NCI-H1694 (cell line): Measurements from ENCODE around the gene LRRC75A.

Experiments used
- DNase-seq: peaks from one replicate; lab custom pipeline; 2025; lab: John Stamatoyannopoulos, UW

LRRC75A gene

DNA sequence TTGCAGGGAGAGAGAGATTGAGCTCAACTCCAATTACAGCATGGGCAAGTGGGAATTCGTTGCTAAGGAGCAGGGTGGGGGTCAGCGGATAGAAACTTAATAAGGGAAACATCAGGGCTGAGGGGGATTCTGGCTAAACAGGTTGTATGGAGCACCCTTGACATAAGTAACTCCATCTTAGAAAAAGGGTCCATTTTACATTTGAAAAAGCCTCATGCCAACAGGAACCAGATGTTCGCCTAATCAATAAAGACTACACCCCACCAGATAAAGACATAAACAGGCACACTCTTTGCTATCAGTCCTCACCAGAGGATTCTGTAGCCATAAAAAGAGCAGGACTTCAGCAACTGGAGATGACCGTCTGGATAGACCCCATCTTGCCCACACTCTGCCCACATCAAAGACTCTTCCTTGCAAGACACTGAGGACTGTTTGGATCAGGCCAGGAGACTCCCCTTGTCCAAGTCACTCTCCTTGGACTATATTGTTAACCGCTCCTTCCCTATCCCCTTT lies 1.6 kb upstream of the LRRC75A start:
- DNase-seq, result no peak

DNA sequence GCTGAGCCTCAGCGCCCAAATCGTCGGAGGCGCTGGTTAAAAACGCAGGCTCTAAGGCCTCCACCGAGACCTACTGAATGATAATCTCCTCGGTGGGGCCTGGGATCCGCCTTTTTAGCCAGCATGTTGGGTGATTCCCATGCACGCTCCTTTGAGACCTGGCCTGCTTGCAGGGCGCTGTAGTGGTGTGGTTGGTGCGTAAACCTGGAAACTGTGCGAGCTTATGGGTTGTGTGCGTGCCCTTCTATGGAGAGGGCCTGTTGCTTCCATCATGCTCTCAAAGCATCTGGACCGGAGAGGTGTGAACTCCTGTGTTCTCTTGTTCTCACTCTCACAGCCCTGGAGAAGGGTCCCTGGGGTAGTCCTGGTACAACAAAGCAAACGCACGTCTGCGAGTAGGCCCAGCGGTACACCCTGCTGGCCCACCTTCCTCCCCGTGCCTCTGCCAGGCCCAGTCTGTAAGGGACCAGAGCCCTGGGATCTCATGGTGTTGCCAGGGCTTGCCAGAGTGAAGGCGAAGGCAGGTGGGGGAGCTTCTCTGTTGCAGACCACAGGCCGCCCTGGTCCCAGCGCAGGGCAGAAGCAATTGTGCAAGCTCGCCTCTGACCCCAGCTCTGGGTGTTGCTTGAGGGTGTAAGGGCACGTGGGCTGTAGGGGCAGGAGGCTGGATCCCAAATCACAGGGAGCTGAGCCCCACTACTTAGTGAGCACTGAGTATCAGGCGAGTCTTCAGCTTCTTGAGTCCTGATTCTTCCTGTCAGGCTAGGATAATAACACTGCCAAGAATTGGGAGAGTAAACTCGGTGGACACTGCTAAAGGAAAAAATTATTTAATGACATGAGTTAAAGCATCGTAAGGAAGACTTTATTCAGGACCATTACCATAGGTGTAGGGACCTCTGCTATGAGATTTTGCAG lies 879 bp upstream of the LRRC75A start:
- DNase-seq, result no peak

DNA sequence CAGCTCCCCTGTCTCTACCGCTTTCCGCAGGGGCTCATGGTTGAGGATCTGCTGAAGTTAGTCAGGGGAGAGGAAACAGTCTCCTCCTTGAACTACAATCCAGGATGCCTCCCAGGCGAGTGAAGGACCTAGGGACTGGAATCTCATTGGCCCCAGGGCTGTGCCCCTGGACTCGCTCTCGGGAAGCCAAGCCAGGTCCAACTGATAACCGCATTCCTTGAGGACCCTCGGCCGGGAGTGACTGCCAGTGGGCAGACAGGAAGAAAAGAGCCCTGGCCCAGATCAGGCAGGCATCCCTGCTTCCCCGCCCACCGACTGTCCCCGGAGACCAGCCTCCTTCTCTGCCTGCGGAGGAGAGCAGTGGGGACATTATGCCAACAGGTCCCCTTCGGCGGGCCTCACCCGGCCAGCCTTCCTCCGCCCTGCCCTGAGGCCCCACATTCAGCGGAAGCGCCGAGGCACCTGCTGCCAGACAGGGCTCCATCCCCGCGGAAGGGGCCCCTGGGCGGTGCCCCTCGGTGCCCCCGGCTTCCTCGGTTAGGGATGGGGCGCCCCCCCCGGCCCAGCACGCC lies 776 bp downstream of the LRRC75A start:
- no peak for DNase-seq

DNA sequence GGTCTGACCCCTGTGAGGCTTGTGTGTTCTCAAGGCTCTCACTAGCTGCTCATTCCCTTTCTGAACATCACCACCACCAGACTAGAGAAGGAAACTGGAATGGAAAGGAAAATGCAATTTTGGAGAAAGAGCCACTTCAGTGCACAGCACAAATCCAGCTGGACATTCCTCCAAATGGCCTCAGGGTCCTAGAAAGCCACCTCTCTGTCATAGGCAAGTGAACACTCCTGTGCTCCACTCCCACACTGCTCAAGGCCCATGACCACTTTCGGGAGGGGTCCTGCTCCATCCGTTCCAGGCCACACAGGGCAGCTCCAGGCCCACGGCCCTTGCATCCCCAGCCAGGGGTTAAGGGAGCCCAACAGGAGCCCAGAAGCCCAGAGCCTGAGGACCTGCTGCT lies 2.6 kb downstream of the LRRC75A start:
- DNase-seq, result no peak

DNA sequence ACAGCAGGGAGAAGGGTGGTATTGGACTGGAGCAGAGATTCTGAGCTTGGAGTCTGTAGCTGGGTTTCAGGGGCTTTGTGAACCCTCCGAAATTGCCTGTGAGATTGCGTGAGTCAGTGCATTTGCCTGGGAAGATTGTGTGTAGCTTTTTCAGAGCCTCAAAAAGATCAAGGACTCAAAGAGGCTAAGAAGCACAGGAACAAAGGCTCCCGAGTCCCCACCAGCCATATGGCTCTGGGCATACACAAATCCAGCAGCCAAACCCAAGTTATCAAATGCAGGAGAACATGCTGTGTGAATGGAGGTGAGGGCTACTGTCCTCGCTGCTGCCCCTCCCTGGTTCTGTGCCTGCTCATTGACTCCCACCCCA lies 3.0 kb downstream of the LRRC75A start:
- no peak for DNase-seq

DNA sequence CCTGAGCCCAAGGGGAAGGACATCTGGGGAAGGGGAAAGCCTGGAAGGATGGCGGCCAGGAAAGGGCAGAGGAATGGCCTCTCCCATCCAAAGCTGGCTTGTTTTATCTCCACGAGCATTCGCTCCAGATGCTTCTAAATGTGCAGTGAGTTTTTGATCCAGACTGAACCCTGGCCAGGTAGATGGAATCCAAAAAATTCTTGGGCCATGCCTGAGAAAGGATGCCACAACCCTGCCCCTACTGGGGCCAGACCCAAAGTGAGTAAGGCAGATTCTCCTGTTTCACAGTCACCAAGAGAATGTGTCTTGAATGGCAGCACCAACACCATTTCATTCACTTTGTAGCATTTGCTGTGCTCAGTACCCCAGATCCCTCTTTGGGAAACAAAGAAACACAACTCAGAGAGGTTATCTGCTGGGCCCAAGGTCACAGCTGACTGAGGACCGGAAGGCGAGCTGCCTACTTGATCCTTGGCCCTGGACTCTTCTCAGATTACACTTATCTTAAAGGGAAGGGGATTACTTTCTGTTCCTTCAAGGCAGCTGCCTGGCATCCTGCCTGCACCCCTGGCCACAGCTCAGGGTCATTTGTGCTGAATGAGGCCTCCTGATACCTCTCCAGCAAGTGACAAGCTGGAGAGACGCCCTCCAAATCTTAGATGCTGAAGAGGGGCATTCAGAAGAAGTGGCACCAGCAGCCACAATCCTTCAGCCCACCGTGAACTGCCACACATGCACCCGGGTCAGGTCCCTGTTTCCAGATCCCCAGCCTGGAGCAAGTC lies 3.6 kb downstream of the LRRC75A start:
- DNase-seq, result no peak

DNA sequence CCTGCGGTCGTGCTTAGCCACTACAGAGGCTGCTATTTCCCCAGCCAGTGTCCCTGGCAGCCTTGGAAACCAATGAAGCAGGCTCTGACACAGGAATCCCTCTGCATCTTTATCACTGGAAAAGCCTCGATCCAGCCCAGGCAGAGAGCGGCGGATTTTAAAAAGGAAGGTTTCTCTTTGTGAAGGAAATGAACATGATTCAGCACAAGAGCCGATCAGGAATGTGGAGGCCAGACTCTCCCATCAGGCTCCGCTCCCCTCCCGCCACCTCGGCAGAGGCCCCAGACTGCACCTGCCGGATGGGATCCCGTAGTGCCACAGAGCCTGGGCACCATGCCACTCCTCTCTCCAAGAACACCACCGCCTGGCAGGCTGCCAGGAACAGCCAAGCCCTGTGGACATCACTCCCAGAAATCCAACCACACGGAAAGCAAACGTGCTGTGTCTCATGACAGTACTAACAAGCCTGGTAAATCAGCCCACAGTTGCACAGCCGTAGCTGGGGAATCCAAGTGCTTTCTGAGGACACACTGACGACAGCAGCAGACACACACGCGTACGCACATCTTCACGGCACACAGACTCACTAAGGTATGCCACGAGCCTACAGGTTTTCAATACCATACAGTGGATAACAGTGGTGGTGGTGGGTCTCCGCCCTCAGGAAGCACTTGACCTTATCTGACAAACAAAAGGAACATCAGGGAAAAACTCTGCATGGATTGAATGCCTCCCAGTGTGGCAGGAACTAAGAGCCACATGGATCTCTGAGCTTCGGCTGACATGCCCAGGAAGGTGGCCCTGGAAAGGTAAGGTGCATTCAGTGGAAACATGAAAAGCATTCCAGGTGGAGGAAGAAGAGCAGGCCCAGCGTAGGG lies 5.4 kb downstream of the LRRC75A start:
- peak; percentile 87 for DNase-seq

DNA sequence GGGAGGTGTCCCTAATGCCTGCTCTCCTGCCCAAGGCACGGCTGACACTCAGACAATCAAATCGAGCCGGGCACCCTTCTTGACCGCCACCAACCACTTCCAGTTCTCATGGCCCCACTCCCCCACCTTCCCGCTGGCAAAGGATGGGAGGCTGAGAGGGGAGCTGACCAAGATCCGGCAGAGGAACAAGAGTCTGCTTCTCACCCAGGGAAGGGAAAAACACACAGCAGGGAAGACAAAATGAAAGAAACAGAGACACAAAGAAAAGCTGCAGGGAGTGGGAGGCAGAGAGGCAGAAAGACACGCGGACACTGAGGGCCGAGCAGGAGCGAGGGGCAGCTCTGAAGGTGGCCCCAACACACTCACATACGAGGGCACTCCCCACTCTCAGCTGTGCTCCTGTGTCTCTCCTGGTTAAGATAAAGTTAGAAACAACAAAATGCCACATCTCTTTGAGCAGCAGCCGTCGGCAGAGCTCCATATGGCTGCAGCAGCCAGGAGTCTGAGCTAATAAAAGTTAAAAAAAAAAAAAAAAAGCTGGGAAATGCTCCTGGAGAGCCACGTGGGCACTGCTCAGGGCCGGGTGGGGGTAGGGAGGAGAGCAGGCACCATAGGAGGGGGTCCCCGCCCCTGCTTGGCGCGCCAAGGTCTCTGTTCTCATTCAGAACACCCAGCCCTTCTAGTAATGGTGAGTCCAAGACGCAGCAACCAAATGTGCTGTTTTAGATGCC lies 7.4 kb downstream of the LRRC75A start:
- peak; percentile 62 for DNase-seq

DNA sequence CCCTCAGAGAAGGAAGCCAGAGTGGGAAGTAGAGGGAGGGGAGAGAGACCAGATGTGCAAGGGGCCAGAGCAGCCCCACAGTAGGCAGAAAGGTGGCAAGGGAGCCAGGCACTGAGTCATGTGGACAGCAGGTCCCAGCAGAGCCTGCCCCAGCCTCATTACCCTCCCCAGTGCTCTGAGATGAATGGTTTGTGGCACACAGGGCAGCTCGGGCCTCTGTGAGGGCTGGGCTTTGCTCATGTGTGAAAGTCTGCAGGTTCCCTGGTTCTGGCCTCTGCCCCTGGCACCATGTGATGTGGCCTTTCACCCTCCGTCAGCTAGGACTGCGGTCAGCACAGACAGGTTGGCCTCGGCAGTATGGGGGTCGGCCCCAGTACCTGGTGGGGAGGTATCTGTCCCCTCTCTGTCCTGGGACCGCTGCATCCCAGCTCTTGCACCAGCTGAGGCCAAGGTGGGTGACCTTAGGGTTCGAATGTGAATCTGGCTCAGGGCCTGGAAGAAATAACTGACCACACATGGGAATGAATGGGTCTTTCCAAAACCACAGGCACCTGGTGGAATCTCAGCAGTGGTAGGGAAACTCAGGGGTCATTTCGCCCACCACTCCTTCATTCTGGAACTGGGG lies 8.9 kb downstream of the LRRC75A start:
- DNase-seq, result no peak

DNA sequence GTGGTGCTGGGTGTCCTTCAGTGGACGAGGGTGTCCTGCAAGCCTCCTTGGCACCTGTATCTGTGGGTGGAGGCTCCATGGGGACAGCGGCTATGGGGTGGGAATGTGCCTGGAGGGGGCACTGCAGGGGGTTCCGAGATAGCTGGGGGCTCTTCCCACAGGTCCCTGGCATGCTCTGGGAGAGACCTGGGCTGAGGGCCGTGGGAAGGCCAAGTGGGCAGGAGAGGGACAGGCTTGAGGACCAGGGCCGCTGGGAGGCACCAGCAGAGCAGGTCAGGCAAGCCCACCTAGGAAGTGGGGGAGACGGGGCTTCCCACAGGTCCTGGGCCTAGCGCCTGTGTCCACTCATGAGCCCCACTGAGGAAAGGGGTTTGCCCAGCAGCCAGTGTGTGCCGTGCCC lies 9.7 kb downstream of the LRRC75A start:
- DNase-seq, result no peak

DNA sequence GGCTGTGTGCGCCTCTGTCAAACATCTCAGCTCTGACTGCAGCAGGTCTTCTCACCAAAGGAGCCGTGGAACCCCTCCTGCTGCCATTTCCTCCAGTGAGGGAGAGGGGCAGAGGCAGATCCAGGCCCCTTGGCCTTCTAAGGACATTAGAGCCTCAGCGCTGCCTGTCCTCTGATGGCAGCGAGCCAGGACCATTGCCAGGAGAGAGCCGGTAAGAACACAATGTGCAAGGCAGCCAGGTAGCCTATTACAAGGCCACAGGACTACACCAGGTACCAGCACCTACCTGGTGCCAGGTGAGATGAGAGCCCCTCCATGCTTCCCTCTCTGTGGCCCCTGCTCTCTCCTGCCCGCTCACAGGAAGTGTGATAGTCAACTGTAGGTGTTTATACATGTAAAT lies 11.0 kb downstream of the LRRC75A start:
- no peak for DNase-seq

DNA sequence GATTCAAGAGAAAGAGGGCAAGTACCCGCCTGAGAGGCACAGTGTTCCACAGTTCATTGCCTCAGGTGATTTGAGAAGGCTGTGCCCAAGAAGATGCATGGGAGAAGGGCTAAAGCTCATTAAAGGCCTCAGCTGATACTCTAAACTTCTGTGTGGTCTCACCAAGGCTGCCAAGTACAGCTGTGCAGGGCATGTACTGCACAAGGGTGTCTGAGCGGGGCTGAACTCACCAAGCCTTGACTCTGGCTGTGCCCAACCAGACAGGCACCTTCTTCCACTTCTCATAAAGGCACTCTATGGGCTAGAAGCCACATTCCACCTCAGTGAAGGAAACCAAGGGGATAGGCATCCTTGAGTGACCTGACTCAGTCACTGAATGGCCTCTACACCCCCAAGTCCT lies 12.7 kb downstream of the LRRC75A start:
- DNase-seq, result no peak

DNA sequence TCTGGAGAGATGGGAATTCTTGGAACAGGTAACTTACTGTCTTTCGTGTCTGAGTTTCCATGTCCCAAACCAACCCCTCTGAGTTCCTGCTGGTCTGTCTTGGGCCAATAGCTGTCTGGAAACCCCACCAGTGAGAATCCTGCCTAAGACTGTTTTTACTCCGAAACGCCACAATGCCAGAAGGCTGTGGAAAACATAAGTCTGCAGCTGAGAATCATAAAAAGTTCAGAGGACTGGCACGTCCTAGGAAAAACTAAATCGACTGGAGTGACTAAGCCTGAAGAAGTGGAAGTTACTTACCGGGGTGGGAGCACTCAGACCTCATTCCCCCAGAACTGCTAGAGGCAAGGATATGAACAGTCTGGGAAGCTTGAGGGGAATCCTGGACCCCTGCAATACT lies 13.3 kb downstream of the LRRC75A start:
- no peak for DNase-seq

DNA sequence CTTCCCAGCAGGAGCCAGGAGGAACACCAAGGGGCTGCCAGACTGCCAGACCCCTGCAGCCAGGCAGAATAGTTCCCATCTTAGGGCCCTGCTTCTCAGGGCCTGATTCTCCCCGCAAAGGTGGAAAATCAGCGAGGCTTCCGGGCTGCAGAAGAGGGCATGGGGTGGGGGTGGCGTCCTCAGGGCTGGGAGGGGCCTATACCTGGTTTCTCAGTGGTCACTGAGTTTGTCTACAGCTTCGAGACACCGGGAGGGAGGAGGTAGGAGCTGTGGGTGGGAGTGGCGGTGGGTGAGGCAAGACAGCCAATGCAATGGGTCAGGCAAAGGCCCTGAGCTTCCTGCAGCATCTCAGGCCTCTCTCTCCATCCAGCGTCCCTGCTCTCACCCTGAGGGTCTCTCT lies 14.3 kb downstream of the LRRC75A start:
- DNase-seq, result no peak

DNA sequence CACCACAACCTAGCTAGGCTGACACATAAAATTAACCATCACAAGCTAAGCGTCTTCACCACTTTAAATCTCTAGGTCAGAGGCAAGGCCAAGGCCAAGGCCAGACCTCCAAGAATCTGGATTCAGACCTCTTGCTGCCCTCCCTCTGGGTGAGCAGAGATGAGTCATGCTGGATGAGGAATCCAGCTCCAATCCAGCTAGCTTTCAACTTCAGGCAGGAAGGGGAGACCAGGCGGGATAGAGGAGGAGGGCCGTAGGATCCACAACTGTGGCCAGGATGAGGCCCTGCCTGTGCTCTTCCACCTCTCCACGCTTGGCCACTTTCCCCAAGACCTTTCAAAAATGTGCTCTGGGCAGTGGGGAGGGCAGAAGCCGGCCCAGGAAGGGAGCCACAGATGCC lies 14.7 kb downstream of the LRRC75A start:
- no peak for DNase-seq

DNA sequence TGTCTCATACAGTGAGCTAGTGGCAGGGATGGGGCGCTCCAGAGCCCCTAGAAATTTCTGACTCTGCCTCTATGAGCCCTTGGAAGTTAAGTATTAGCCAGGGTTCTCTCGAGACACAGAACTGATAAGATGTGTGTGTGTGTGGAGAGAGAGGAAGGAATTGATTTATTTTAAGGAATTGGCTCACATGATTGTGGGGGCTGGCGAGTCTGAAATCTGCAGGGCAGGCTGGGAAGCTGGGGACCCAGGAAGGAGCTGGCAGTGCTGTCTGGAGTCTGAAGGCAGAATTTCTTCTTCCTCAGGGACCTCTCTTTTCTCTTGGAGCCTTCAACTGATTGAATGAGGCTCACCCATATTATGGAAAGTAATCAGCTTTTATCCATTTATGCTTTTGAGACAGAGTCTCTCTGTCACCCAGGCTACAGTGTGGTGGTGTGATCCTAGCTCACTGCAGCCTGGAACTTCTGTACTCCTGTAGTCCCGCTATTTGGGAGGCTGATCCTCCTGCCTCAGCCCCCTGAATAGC lies 16.8 kb downstream of the LRRC75A start:
- DNase-seq, result no peak

DNA sequence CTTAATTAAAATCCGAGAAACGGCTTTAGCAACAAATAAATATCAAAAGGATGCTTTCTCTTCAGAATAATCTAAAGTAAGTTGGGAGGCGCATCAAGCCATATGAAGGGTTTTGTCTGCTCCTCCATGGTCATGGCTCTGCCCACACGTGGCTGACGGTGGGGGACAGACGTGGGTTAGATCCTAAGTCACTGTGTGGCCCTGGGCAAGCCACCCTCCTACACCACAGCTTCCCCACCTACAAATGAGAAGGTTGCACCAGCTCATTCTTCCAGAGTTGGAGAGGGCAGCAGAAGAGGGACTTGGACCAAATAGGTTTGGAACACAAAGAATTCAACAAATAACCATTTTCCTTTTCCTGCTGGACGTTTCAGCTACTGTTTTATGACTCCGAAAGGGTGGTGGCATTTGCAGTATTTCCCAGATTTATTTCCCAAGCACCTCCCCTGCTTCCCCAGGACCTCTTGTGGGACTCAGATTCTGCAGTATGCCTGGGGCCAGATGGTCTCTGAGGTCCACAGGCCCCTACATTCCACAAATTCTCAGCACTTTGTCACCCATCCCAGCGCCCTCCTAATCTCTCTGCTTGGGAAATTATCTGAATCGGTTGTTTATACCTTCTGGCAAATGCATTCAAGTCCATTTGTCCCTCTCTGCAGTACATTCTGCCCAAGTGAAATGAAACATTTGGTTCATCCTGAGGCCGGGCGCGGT lies 17.8 kb downstream of the LRRC75A start:
- no peak for DNase-seq

DNA sequence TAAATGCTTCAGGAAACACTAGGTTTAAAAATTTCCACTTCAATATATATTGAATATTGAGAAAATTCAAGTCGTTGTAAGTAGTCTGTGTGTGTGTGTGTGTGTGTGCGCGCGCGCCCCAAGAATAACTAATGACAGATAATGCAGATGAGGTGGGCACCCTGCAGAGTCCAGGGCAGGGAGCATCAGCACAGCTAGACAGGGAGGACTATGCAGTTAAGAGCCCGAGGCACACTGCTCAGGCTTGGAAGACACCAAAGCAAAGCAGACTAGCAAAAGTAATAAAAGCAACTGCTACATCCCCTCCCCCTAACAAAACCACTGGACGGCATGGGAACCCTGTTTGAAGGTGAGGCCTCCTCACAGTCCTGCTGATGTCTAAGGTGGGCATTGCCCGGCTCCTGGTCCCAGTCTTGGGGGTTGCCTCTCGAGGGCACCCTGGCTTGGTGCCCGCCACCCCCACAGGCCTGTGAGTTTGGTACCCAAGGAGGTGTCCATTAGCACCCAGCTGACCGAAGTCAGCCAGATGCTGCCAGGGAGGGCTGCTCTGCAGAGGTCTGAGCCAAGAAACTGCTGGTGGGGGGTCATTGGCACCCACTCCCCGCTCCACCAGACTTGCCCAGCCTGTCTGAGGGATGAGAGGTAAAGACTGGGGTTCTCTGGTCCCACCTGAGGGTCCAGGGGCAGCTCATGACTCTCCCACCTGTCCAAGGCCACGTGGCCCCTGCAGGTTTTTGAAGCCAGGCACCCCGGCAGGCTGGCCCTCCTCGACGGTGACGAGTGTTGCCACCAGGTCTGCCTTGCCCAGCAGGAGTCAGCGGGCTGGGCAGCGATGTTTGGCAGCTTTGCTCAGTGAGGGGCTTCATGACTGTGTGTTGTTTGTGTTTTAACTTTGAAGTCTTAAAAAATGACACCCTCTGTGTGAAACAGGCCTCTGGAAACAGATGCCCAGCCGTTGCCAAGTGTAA lies 18.7 kb downstream of the LRRC75A start:
- no peak for DNase-seq

DNA sequence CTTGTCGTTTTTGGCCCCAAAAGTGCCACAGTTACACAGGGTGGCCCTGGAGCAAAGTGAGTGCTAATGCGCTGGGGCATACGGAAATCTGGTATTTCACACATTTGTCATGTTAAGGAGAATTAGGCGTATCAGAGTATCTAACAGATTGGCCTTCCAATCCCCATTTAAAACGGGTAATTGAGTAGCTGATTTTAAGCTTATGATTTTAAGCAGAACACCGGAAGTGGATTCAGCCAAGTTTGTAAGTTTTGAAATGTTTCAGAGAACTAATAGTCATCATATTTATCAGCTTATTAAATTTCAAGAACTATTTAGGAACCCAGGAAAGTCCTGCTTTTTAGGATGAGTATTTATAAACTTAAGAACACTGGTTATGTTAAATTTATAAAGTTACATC lies 19.5 kb downstream of the LRRC75A start:
- DNase-seq, result no peak
